HUES6 (cell line): ENCODE data around the gene GHITM.

Source experiments
- H3K27ac ChIP-seq: 2 replicates; pipeline ENCODE4 v1.7.0; 2013; ENCODE audit warnings: low read depth, mild to moderate bottlenecking, low read length, inconsistent platforms
- H3K27me3 ChIP-seq: 2 replicates; pipeline ENCODE4 v1.6.1; 2013; ENCODE audit warnings: low read length; ENCODE audit not compliant: control insufficient read depth, insufficient read depth
- H3K36me3 ChIP-seq: 2 replicates; pipeline ENCODE4 v1.6.1; 2013; ENCODE audit warnings: low read length; ENCODE audit not compliant: control insufficient read depth, insufficient read depth
- H3K4me1 ChIP-seq: 2 replicates; pipeline ENCODE4 v1.6.1; 2013; ENCODE audit warnings: low read length; ENCODE audit not compliant: control insufficient read depth, insufficient read depth
- H3K4me3 ChIP-seq: 2 replicates; pipeline ENCODE4 v1.5.1; 2013; ENCODE audit warnings: low read depth, low read length
- H3K9ac ChIP-seq: one replicate; pipeline ENCODE4 v1.6.1; 2013; ENCODE audit warnings: mild to moderate bottlenecking, low read length
- H3K9me3 ChIP-seq: 2 replicates; pipeline ENCODE4 v1.6.1; 2013; ENCODE audit warnings: low read depth, low read length; ENCODE audit not compliant: control insufficient read depth, insufficient read depth

GHITM gene

DNA sequence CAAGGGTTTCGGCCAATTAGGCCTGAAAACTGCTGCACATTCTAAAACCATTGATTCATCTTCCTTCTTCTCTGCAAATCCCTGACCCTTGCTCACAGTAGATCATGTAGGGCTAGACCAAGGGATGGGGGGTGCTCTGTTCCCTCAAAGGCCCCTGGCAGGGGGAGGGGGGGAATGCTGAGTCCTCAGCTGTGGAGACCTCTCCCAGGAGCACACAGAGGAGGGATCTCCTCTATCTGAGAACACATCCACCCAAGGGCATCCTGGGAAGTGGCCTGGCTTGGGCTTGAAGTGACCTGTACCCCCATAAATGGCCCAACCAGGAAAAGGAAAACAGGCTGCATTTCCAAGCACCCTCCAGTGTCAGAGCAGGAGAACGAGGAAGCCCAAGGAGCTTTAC is 54.0 kb downstream of the GHITM start:
- Histone ChIP-seq H3K4me3 (no peak overlapping the region), H3K27ac (no peak overlapping the region), H3K36me3 (peaks cover 2% of the 10 kb centered on the region; the same call in 1 of the 2 replicates), H3K4me1 (peaks cover 12% of the 10 kb centered on the region), H3K9ac (no peak overlapping the region), H3K27me3 (peaks cover 73% of the 10 kb centered on the region), H3K9me3 (no peaks in the 10 kb centered on the region)

DNA sequence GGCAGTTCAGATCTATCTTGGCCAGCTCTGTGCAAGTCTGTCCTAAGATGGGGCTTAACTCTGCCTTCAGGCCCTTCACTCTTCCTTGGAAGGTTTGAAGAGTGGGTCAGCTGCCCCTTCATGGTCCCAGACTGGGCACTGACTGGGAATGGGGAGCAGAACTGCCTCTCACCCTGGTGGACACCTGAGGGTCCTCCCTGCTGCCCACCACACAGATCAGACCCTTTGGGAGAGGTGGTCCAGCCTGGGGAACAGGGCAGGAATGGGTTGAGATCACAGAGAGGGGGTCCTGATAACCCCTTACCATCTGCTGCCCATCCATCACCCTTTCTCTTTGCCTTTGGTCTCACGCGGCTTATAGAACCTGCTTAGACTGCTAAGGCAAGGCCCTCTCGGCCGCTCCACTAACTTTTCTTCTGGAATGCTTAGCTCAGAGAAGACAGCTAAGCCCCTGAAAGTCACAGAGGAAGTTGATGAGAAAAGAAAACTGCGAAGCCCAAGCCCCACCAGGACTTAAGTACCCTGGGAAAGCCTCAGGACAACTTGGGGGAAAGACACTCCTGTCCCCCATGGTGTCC is 54.6 kb downstream of the GHITM start:
- Histone ChIP-seq H3K36me3 (peaks cover 2% of the 10 kb centered on the region; the same call in 1 of the 2 replicates), H3K9ac (no peak overlapping the region), H3K4me3 (peak overlapping the region; percentile 86), H3K27ac (no peak overlapping the region), H3K9me3 (no peaks in the 10 kb centered on the region), H3K27me3 (peaks cover 76% of the 10 kb centered on the region), H3K4me1 (peaks cover 12% of the 10 kb centered on the region)

DNA sequence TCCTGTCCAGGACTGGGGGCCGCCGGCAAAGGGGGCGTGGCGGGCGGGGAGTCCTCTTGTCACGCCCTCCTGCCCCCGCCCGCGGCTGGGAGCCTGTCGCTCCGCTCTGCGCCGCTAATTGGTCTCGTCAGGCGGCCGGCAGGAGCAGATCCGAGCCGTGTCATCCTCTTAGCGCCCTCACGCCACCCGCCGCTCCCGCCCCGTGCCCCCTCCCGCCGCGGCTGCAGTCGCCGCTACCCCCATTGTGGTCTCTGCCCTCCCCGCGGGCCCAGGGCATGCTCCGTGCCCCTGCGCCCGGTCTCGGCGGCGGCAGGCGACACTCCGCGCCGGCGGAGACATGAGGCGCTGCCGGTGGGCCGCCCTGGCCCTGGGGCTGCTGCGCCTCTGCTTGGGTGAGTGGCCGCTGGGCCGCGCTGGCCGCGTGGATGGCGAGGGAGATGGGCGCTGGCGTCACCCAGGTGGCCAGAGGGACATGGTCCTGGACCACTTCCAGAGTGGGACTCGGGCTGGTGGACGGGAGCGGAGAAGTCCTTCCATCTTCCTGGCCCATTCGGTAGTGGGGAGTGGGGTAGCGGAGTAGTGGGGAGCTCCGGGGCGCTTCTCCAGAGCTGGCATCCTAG is 55.2 kb downstream of the GHITM start, which contains the start of gene CDHR1:
CDHR1 (plus strand) TSS at position 114 of the 620 bp plus-strand sequence; CDS start at position 338, 224 bp downstream.
- no peak within 1 kb of the TSS for H3K27ac ChIP-seq
- H3K36me3 ChIP-seq: peaks cover 2% of the 10 kb centered on the region; the same call in 1 of the 2 replicates
- no peaks in the 10 kb centered on the region for H3K9me3 ChIP-seq
- H3K9ac ChIP-seq: no peak within 1 kb of the TSS
- peaks cover 12% of the 10 kb centered on the region for H3K4me1 ChIP-seq
- H3K4me3 ChIP-seq: peak within 1 kb of the TSS; percentile 86
- peaks cover 76% of the 10 kb centered on the region for H3K27me3 ChIP-seq

GRCh38 chr10:84195044-84195830 is 55.9 kb downstream of the GHITM start:
- no peak overlapping the region for H3K9ac ChIP-seq
- peaks cover 76% of the 10 kb centered on the region for H3K27me3 ChIP-seq
- H3K4me1 ChIP-seq: peaks cover 12% of the 10 kb centered on the region
- H3K9me3 ChIP-seq: no peaks in the 10 kb centered on the region
- peaks cover 2% of the 10 kb centered on the region; the same call in 1 of the 2 replicates for H3K36me3 ChIP-seq
- H3K27ac ChIP-seq: no peak overlapping the region
- H3K4me3 ChIP-seq: peak overlapping the region; percentile 86

GRCh38 chr10:84196083-84196482 is 56.8 kb downstream of the GHITM start:
- no peak overlapping the region for H3K4me3 ChIP-seq
- peaks cover 2% of the 10 kb centered on the region; the same call in 1 of the 2 replicates for H3K36me3 ChIP-seq
- peaks cover 12% of the 10 kb centered on the region for H3K4me1 ChIP-seq
- no peak overlapping the region for H3K9ac ChIP-seq
- no peaks in the 10 kb centered on the region for H3K9me3 ChIP-seq
- H3K27ac ChIP-seq: no peak overlapping the region
- peaks cover 72% of the 10 kb centered on the region for H3K27me3 ChIP-seq

DNA sequence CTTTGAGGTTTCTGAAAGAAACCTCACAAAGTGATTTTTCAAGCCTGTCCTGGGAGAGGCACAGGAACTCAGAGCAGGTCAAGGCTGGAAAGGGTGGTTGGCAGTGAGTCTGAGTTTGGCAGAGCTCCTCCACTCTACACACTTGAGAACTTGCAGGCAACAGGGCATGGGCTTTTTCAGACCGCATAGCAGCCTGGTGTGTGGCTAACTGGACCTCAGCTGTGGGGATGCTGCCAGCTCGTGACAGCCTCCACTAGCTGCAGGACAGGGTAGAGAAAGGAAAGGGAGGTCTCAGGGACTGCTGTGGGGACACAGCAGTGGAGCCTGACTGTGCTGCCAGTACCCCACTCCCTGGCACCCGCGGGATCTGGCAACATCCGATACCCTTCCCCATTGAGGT is 57.6 kb downstream of the GHITM start:
- Histone ChIP-seq H3K27me3 (peaks cover 64% of the 10 kb centered on the region), H3K4me3 (no peak overlapping the region), H3K9ac (no peak overlapping the region), H3K36me3 (peaks cover 2% of the 10 kb centered on the region; the same call in 1 of the 2 replicates), H3K4me1 (peaks cover 12% of the 10 kb centered on the region), H3K27ac (no peak overlapping the region), H3K9me3 (no peaks in the 10 kb centered on the region)

GRCh38 chr10:84197643-84198042 is 58.3 kb downstream of the GHITM start:
- peaks cover 2% of the 10 kb centered on the region; the same call in 1 of the 2 replicates for H3K36me3 ChIP-seq
- no peak overlapping the region for H3K27ac ChIP-seq
- H3K27me3 ChIP-seq: peaks cover 60% of the 10 kb centered on the region
- H3K4me3 ChIP-seq: no peak overlapping the region
- peaks cover 12% of the 10 kb centered on the region for H3K4me1 ChIP-seq
- no peak overlapping the region for H3K9ac ChIP-seq
- no peaks in the 10 kb centered on the region for H3K9me3 ChIP-seq

DNA sequence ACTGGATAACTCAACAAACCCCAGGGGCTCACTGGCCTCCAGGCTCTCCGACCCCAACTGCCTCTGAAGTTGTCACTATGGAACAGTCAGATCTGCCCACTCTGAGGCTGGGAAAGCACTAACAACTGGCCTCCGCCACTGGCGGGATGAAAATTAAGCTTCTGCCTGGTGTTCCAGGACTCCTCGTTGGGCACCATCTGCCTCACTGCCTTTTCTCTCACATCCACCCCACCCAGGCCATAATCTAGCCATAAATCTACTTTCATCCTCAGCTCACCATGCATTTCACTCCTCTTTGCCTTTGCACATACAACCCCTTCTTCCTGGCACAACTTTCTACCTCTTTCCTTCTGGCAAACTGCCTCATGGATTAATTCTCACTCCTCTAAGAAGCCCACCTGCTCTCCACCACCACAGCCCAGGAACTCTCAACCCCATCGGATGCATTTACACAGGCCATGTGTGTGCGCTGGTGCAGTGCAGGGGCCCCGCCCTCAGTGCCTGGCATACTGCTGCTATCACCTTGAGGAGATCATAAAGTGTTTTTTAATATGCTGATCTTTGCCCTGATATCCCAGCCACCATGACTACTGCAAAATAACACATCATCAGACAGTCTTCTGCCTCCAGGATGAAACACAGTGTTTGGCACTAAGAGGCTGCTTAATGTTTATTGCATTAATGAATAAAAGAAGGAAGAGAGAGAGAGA is 59.1 kb downstream of the GHITM start:
- Histone ChIP-seq H3K9me3 (no peaks in the 10 kb centered on the region), H3K27me3 (peaks cover 52% of the 10 kb centered on the region), H3K4me3 (no peak overlapping the region), H3K4me1 (peaks cover 12% of the 10 kb centered on the region), H3K36me3 (peaks cover 2% of the 10 kb centered on the region; the same call in 1 of the 2 replicates), H3K9ac (no peak overlapping the region), H3K27ac (no peak overlapping the region)

GRCh38 chr10:84200537-84201243 is 61.4 kb downstream of the GHITM start:
- Histone ChIP-seq H3K9ac (no peak overlapping the region), H3K36me3 (peaks cover 2% of the 10 kb centered on the region; the same call in 1 of the 2 replicates), H3K4me3 (no peak overlapping the region), H3K4me1 (no peaks in the 10 kb centered on the region), H3K27me3 (peaks cover 29% of the 10 kb centered on the region), H3K27ac (no peak overlapping the region), H3K9me3 (no peaks in the 10 kb centered on the region)

DNA sequence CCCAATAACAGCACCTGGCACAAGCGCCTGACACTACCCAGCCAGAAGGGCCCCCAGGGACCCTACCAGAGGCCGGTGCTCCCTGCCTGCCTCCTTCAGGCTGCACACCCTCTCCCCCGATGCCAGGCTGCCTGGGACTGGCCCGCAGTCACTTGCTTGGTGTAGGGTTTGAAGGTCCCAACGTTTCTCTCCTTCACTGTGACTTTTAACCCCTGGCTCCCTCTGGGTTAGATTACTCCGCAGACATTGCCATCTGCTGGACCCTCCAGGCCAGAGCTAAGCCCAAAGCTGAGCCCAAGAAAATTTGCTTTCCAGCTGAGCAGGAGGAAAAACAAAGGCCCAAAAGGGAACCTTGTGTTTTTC is 61.9 kb downstream of the GHITM start:
- Histone ChIP-seq H3K9me3 (no peaks in the 10 kb centered on the region), H3K27ac (no peak overlapping the region), H3K4me1 (no peaks in the 10 kb centered on the region), H3K27me3 (peaks cover 24% of the 10 kb centered on the region), H3K4me3 (no peak overlapping the region), H3K9ac (no peak overlapping the region), H3K36me3 (peaks cover 2% of the 10 kb centered on the region; the same call in 1 of the 2 replicates)
